HG03060 (cell line): ENCODE measurements around the gene SUGP2.
"Not testable (repeated sequence)": the region's sequence is repeated elsewhere in the genome, so short reads cannot be mapped to it uniquely, and the experiment has no call there.

ENCODE experiments used
- ATAC-seq: cut with Tn5 transposase; IDR thresholded peaks from one replicate; pipeline ENCODE4 v1.9.1; 2021; ENCODE audit warnings: low read depth, moderate number of reproducible peaks; ENCODE audit not compliant: unreplicated experiment

SUGP2 gene

DNA sequence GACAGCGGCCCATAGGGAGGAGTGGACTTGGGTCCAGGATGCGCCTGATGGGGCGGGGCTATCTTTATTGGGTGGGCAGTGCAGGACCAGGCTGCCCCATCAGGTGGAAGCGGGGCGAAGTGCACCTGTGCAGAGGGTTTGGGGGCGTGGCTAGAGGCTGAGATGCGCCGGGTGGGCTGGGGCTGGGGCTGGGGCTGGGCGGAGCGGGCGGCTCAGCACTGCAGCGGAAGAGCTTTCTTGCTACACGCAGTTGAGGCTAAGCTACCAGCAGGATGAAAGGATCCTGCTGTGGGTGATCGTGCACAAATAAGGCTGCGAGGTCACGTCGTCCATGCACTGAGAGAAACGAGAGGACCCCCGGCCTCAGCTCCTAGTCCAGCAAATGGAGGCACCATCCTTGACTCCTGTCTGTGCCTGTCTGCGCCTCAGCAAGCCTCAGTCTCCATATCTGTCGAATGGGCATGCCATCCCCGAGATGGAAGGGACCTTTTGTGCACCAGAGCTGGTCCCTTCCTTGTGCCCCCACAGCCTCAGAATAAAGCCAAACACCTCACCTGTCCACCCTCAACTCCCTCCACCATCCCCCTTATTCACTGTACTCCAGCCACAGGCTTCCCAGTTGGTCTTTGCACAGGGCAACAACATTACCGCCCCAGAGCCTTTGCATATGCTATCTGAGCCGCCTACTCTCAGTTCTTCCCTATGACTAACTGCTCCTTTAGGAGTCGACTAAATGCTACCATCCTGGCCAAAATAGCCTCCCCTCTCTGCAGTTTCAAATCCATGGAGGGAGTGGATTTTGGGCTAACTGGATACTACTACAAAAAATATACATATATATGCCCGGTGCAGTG, 71.3 kb downstream of the SUGP2 start:
- ATAC-seq: no peak

DNA sequence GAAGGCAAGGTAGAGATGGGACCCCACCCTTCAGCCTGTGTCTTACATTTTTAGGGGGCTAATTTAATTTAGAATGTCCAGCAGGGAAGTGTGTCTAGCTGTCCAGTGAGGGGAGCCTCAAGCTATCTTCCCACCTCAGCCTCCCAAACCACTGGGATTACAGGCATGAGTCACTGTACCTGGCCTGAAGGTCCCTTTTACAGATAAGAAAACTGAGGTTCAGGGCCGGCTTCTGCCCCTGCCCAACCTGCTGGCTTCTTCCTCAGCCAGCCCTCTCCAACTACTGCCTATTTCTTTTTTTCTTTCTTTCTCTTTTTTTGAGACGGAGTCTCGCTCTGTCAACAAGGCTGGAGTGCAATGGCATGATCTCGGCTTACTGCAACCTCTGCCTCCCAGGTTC, 72.9 kb downstream of the SUGP2 start:
- no peak for ATAC-seq

DNA sequence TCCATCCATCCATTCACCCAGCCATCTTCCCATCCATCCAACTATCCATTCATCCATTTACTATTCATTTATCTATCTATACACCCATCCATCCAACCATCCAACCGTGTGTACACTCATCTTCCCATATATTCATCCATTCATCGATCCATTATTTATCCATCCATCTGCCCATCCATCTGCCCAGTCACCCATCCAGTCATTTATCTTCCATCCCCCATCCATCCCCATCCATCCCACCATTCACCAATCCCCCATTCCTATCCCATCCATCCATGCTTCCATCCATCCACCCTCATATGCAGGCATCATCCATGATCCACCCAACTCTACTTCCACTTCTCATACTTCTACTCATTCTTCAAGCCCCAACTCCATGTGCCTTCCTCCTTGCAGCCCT, 78.3 kb downstream of the SUGP2 start:
- no peak for ATAC-seq

DNA sequence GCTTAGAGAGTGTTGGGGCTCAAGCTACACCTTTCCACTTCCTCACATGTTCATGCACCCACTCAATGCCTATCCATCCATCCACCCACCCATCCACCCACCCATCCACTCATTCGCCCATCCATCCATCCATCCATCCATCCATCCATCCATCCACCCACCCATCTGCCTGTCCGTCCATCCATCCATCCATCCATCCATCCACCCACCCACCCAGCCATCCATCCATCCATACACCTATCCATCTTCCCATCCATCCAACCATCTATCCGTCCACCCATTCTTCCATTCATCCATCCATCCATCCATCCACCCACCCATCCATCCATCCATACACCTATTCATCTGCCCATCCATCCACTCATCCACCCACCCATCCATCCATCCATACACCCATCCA, 79.2 kb downstream of the SUGP2 start:
- ATAC-seq: no peak

DNA sequence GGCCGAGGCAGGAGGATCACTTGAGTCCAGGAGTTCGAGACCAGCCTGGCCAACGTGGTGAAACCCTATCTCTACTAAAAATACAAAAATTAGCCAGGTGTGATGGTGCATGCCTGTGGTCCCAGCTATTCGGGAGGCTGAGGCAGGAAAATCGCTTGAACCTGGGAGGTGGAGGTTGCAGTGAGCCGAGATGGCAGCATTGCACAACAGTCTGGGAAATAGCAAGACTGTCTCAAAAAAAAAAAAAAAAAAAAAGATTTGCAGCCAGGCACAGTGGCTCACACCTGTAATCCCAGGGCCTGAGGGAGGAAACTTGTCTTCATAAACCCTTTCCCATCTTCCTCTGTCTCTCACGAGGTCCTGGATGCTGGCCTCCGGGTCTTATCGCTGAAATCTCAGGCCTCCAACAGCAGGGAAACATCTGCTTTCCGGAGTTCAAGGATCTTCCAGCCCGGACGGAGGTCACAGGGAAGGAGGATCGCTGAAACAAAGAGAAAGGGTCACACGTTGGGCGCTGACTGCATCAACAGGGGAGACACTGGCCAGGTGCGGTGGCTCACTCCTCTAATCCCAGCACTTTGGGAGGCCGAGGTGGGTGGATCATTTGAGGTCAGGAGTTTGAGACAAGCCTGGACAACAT, 80.8 kb downstream of the SUGP2 start:
- ATAC-seq: not testable (repeated sequence)

DNA sequence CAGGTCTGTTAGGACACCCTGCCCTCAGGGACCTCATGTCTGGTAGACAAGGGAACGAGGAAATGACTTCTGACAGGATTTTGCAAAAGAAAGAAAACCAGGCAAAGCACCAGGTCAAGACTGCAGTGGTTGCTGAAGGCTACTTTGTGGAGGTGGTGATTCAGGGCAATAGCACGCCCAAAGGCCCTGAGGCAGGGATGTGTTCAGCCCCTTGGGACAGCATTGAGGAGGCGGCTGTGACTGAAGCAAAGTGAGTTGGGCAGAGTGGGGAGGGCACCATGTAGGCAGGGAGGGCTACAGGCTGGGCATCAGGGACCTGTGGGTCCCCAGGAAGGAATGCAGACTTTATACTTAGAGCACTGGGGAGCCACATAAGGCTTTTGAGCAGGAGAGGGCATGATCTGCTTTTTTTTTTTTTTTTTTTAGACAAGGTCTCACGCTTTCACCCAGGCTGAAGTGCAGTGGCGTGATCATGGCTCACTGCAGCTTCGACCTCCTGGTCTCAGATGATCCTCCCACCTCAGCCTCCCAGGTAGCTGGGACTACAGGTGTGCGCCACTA, 81.5 kb downstream of the SUGP2 start:
- no peak for ATAC-seq

DNA sequence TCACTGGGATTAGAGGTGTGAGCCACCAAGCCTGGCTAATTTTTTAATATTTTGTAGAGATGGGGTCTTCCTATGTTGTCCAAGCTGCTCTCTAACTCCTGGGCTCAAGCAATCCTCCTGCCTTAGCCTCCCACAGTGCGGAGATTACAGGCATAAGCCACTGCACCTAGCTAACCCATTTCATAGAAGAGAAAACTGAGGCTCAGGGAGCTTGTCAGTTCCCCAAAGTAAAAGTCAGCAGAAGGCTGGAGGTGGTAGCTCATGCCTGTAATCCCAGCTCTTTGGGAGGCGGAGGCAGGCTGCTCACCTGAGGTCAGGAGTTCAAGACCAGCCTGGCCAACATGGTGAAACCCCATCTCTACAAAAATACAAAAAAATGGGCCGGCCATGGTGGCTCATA, 83.5 kb downstream of the SUGP2 start:
- no peak for ATAC-seq

DNA sequence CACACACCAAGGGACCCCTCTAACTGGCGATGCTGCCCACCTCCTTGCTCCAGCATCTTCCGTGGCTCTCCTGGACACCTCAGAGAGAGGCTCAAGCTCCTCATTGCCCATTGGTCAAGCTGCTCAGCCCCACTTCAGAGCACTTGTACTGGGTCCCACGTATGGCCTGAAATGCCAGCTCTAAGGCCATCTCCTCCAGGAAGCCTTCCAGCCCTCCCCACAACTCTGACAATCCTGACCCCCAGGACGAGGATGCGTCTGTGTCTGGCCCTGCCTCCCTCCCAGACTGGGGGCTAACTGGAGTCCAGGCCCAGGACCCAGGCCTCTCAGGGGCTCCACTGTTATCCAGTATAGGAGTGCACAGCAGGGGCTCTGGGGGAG, 84.4 kb downstream of the SUGP2 start:
- no peak for ATAC-seq

DNA sequence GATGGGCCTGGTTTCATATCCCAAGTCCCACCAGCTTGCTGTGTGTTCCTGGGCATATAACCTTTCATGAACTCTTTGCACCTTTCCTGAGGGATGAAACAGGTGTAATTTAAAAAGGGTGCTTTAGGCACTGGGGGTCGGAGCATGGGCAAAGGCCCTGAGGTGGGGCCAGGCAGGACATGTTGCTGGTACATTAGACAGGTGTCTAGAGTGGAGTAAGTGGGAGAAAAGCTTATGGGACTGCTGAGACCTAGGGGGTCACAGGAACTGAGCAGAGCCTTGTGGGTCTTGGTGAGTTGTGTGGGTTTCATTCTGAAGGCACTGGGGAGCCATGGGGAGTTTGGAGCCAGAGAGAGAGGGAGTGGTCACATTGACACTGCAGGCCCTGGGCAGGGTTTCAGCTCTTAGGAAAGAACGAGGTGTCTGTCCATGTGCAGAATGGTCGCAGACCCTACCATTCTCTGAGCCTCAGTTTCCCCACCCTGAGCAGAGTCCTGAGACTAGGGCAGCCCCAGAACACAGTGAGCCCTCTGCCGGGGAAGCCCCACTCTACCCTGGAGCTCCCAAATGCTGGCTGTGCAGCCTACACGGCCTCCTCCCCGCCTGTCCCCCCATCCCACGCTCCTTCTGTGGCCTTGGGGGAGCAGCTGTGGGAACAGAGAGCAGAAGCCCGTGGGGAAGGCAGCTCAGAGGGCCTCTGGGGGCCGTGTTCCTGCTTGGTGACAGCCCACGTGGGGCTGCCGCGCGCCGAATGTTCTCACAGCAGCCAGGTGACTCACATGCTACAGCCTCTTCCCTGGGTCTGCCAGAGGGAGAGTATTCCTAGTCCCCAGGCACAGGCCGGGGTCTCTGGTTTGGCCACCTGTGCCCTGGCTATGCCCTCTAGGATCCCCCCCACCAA, 85.0 kb downstream of the SUGP2 start:
- ATAC-seq: no peak

DNA sequence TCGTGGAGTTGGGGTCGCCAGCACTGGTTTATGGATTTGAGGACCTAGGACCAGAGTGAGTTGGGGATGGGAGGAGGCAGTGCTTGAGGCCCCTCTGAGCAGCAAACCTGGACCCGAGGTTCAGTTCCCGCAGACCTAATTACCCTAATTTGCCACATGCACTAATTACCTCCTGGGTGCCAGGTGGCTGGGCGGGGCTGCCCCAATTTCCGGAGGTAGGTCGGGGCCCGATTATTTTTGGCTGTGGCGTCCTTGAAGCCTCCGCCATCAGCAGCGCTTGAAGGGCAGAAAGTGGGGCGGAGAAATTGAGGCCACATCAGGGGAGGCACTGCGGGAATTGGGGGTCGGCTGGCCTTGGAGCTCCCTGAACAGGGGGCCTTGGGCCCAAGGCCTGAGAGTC, 86.4 kb downstream of the SUGP2 start:
- no peak for ATAC-seq

DNA sequence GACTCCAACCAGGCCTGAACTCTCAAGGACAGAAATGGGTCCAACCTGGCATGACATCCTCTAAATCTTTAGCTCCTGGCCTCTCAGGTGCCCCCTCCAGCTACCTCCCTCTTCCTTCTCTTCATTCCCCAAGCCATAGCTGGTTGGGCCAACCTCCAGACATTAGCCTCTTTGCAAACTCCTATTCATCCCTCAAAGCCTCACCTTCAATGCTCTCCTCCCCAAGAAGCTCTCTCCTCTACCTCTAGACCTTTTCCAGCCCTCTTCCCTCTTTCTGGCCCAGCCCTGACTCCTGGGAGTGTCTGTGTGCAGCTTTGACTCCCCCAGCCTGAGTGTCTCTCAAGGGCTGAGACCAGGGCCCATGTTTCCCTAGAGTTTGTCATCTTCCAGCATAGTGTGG, 87.0 kb downstream of the SUGP2 start:
- no peak for ATAC-seq

DNA sequence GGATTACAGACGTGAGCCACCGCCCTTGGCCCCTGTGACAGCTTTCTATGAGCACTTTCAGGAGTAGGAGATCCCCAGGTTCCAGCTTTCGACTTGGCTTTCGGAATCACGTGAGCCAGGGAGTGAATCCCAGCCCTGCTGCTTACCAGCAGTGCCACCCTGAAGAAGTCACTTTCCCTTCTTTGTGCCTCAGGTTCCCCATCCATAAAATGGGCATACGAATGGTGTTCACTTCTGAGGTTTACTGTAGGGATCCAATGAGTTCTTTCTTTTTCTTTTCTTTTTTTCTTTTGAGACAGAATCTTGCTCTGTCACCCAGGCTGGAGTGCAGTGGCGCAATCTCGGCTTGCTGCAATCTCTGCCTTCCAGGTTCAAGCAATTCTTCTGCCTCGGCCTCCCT, 88.0 kb downstream of the SUGP2 start:
- no peak for ATAC-seq

DNA sequence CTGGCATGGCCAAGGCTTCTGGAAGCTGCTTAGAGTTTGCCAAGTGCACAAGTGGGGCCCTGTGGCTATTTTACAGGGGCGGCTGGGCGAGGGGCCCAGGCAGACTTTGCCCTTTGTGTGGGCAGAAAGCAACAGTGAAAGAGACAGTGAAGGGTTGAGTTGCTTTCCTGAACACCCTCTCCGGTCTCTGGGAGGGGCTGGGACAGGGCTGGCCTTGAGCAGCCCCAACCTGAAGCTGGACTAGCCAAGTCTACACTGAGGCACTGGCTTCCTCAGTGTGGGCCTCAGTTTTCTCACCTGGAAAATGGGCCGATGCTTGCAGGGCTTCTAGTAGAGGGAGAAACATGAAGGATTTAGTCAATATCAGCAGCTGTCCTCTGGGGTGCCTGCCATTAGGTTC, 89.9 kb downstream of the SUGP2 start:
- no peak for ATAC-seq

DNA sequence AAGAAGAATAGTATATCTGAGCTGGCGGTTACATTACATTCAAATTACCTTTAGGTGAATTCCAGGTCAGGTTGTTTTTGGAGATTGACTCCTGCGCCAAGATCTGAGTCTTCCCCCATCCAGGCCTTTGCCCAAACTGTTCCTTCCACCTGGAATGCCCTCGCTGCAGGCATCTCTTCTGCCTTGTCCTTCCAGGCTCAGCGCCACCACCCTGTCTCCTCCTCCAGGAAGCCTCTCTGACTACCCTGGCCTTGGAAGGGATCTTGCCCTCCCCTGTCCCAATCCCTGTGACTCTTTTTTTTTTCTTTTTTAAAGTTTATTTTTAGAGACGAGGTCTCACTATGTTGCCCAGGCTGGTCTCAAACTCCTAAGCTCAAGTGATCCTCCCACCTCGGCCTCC, 90.6 kb downstream of the SUGP2 start:
- ATAC-seq: no peak

DNA sequence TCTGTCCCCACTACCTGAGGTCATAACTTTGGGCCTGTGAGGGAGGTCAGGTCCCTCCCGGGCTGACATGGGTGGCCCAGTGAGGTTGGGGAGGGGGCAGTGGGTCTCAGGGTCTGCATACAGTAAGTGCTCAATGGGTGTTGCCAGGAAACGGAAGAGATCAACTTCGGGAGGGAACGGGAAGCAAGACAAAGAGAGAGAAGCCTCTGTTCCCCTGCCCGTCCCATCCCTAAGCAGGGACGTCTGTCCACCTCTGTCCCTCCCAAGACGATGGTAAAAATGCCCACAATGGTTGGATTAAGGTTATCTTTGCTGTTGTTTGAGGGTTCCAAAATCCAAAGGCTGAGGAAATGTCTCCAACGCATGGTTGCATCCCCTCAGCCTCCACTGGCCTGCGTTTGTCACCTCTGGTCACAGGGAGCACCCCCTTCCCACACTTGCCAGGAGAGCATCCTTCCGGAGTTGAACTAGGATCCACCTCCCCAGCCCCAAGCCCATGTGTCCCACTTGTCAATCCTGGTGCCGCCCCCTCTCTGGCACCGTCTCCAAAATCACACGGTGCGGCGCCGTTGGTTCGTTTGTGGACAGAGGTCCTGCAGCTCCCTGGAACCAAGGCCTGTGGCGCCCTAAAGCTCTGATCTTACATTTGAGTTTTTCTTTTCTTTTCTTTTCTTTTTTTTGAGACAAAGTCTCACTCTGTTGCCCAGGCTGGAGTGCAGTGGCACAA, 91.5 kb downstream of the SUGP2 start:
- ATAC-seq: no peak
